Suprapubic skin (tissue), 4 donors: ENCODE results near the gene MUC22. TPM values are rescaled to one million over a fixed set of nuclear protein-coding genes. Genes with fewer than 3 reads are reported as not detected.
"Not testable (repeated sequence)": the region's sequence is repeated elsewhere in the genome, so short reads cannot be mapped to it uniquely, and the experiment has no call there.

ENCODE experiments used
- DNase-seq, 2 donors: peaks; one replicate each; pipeline ENCODE4 v3.0.0-alpha.2; 2019; ENCODE audit warnings: low spot score in 2 of 2
- H3K27ac ChIP-seq: fragments of 200-600 bp; sonication (generic); one replicate; pipeline ENCODE4 v1.5.1; 2019
- H3K27me3 ChIP-seq: fragments of 200-600 bp; sonication (generic); one replicate; pipeline ENCODE4 v1.5.1; 2019
- H3K36me3 ChIP-seq: fragments of 200-600 bp; sonication (generic); one replicate; pipeline ENCODE4 v1.5.1; 2019
- H3K4me1 ChIP-seq: fragments of 200-600 bp; sonication (generic); one replicate; pipeline ENCODE4 v1.5.1; 2019
- H3K4me3 ChIP-seq: fragments of 200-600 bp; sonication (generic); one replicate; pipeline ENCODE4 v1.5.1; 2019; ENCODE audit warnings: mild to moderate bottlenecking
- H3K9me3 ChIP-seq: fragments of 200-600 bp; sonication (generic); one replicate; pipeline ENCODE4 v1.5.1; 2019
- CTCF ChIP-seq, 2 donors: fragments of 200-600 bp in 1 of 2; fragments of 450-650 bp in 1 of 2; sonication (generic) in 1 of 2; IDR thresholded peaks; one replicate each; pipeline ENCODE4 v1.5.1; 2016 to 2019; ENCODE audit warnings: antibody characterized with exemption in 2 of 2, mild to moderate bottlenecking in 1 of 2, moderate library complexity in 1 of 2
- EP300 ChIP-seq: sonication (generic); formaldehyde crosslinking; IDR thresholded peaks from one replicate; pipeline ENCODE4 v1.6.1; 2017; ENCODE audit warnings: antibody characterized with exemption
- POLR2A ChIP-seq, 2 donors: fragments of 450-650 bp; IDR thresholded peaks; one replicate each; pipeline ENCODE4 v1.6.1; 2017; ENCODE audit warnings: antibody characterized with exemption in 2 of 2, mild to moderate bottlenecking in 2 of 2, moderate library complexity in 2 of 2
- POLR2AphosphoS5 ChIP-seq, 3 donors: sonication (generic); formaldehyde crosslinking; IDR thresholded peaks; one replicate each; pipeline ENCODE4 v1.6.1; 2017; ENCODE audit warnings: antibody characterized with exemption in 3 of 3
- WGBS: methylation state at CpG from one replicate; pipeline ENCODE4 v1.1.5; 2018; 5-methylcytosine and 5-hydroxymethylcytosine counted together
- total RNA-seq, 4 donors: library from RNA; depleted of rRNA; stranded (reverse); fragments of >200 nt; gene quantifications; one replicate each; pipeline ENCODE4 v1.1.0, GENCODE V29; 2016

The MUC22 gene
- total RNA-seq, 4 donors from 2014 or later = 0.18 TPM; not detected in 3

- no peak for TF ChIP-seq POLR2AphosphoS5 (IDR thresholded peaks at IDR 0.05)
- no peaks in the 10 kb centered on the region for H3K36me3 ChIP-seq
- WGBS = 59% methylated on average over 2 of the region's 2 CpGs
- H3K27ac ChIP-seq = no peak overlapping the region
- H3K4me3 ChIP-seq = no peak overlapping the region
- no peaks in the 10 kb centered on the region for H3K9me3 ChIP-seq
- no peaks in the 10 kb centered on the region for H3K27me3 ChIP-seq
- H3K4me1 ChIP-seq = no peaks in the 10 kb centered on the region
- no peak for DNase-seq
These were observed 9.8 kb downstream of the MUC22 start for GRCh38 chr6:31020057-31020456.

- H3K4me3 ChIP-seq, H3K27me3 ChIP-seq, H3K9me3 ChIP-seq, H3K36me3 ChIP-seq, H3K27ac ChIP-seq, H3K4me1 ChIP-seq: not testable (repeated sequence)
- peak in 1 of 2 donors; percentile 40 for DNase-seq
- WGBS = 96% methylated on average over 5 of the region's 36 CpGs
These were observed 10.5 kb downstream of the MUC22 start for GRCh38 chr6:31020631-31021255.

GRCh38 chr6:31021705-31022531 is 11.6 kb downstream of the MUC22 start:
- not testable (repeated sequence) for H3K9me3 ChIP-seq, H3K4me3 ChIP-seq, H3K27me3 ChIP-seq, H3K27ac ChIP-seq, H3K4me1 ChIP-seq, H3K36me3 ChIP-seq
- DNase-seq = peak in 1 of 2 donors; percentile 6
- WGBS = 90% methylated on average over 15 of the region's 15 CpGs

GRCh38 chr6:31025595-31025994 is 15.3 kb downstream of the MUC22 start:
- H3K36me3 ChIP-seq = no peaks in the 10 kb centered on the region
- no peaks in the 10 kb centered on the region for H3K9me3 ChIP-seq
- H3K27ac ChIP-seq = no peak overlapping the region
- 90% methylated on average over 2 of the region's 4 CpGs for WGBS
- no peaks in the 10 kb centered on the region for H3K4me1 ChIP-seq
- no peak for DNase-seq
- H3K27me3 ChIP-seq = peaks cover 21% of the 10 kb centered on the region
- no peak for TF ChIP-seq CTCF (IDR thresholded peaks at IDR 0.05)
- H3K4me3 ChIP-seq = no peak overlapping the region

- Histone ChIP-seq H3K4me1 (no peaks in the 10 kb centered on the region), H3K36me3 (no peaks in the 10 kb centered on the region), H3K27me3 (peaks cover 20% of the 10 kb centered on the region), H3K4me3 (no peak overlapping the region), H3K9me3 (no peaks in the 10 kb centered on the region), H3K27ac (no peak overlapping the region)
- 79% methylated on average over 6 of the region's 6 CpGs for WGBS
- DNase-seq = no peak
- TF ChIP-seq EP300 (no peak), CTCF (IDR thresholded peaks at IDR 0.05) (no peak), POLR2AphosphoS5 (IDR thresholded peaks at IDR 0.05) (no peak), POLR2A (IDR thresholded peaks at IDR 0.05) (no peak)
These were observed 20.8 kb downstream of the MUC22 start for GRCh38 chr6:31031095-31031494.

GRCh38 chr6:31033075-31033474 is 22.8 kb downstream of the MUC22 start:
- TF ChIP-seq CTCF (IDR thresholded peaks at IDR 0.05) (no peak), POLR2A (IDR thresholded peaks at IDR 0.05) (no peak), EP300 (no peak), POLR2AphosphoS5 (IDR thresholded peaks at IDR 0.05) (no peak)
- Histone ChIP-seq H3K27ac (no peak overlapping the region), H3K27me3 (peaks cover 6% of the 10 kb centered on the region), H3K4me1 (no peaks in the 10 kb centered on the region), H3K4me3 (no peak overlapping the region), H3K36me3 (no peaks in the 10 kb centered on the region), H3K9me3 (no peaks in the 10 kb centered on the region)
- DNase-seq = no peak
- 88% methylated on average over 4 of the region's 4 CpGs for WGBS
